Retinal pigment epithelial cell (primary cell): ENCODE data around the gene GALNS.

ENCODE experiments used
- DNase-seq: peaks from one replicate; pipeline ENCODE4 v3.0.0-alpha.2; 2010; ENCODE audit warnings: low read depth
- H3K4me3 ChIP-seq: 2 replicates; pipeline ENCODE4 v1.5.1; 2011; ENCODE audit warnings: mild to moderate bottlenecking, low read length, control low read depth, moderate library complexity
- CTCF ChIP-seq: conservative IDR thresholded peaks from 2 replicates; pipeline ENCODE4 v1.5.1; 2011; ENCODE audit warnings: low read depth, low read length, control low read depth, inconsistent platforms

Gene GALNS

DNA sequence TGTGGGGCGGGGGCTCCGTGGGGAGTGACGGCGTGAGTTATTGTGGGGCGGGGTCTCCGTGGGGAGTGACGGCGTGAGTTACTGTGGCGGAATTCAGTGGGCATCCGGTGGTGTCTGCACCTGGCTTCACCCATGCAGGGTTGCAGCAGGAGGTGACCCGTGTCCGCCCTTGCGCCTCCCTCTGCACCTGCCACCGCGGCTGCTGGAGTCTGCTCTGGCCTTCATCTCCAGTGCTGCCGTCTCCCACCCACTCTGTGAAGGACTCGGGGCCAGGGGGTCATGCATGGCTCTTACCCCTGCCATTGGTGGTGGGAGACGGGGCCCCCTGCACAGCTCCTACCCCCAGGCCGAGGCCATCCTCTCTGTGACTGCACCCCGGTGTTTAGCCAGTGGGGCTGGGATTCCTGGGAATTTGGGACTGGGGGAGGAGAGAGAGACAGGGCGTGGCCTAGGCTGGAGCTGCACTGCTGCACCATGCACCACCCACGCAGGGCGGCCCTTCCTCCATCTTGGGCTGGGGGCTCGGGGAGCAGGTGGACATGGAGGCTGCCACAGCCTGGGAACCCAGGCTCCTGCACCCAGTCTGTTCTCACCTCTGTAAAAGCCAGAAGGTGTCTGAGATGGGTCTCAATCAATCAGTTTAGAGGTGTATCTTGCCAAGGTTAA, 11.0 kb upstream of the GALNS start:
- no peak overlapping the region for H3K4me3 ChIP-seq
- TF ChIP-seq CTCF, result no peak
- DNase-seq, result no peak

DNA sequence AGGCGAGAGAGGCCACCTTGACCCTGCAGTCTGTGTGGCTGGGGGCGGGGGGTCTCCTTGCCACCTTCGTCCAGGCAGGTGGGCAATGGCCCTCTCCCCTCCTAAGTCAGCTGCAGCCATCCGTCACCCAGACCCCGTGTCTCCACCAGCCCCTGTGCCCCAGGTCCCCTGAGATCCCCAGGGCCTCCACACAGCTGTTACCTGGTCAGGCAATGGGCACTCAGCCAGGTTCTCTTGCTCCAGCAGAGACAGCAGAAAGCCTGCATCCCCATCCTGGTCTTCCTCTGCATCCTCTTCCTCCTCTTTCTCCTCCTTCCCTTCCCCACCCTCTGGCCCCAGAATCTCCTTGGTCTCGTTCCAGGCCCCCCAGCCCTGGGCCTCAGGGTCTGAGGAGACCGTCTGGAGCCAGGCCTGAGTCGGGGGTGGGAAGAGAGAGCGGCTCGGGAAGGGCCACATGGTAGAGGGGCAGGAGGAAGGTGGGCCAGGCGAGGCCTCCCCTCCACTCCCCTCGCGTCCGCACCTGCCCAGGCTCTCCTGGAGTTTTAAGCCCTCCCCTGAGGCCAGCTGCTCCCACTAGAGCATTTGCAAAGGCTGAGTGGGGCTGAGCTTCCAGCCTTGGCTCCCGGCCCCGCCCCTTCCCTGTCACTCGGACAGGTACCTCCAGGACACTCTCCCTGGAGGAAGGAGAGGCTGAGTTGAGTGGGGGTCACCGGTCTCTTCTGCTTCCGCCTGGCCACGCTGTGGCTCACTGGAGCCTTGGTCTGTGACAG, 9.6 kb upstream of the GALNS start, which contains the start of gene PABPN1L:
Gene PABPN1L (minus strand): TSS at position 510 of the 770 bp plus-strand sequence. CDS start 54 bp downstream, at position 456.
- DNase-seq, result no peak
- no peak for TF ChIP-seq CTCF
- H3K4me3 ChIP-seq, result no peak within 1 kb of the TSS

DNA sequence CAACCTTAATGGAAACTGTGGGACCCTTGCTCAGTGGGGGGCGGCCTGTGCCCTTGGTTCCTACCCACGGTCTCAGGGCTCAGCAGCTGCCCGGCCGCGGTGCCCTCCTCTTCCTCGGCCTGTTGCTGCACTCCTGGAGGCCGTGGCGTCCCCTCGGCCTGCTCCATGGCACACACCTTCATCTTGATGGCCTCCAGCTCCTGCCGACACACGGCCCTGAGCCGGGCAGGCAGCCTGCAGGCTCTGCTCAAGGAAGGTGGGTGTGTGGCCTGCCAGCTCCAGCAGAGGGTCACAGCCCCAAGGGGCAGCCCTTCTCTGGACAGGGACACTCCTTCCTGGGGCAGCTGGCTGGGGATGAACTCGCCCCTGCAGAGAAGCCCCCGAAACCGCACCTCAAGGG, 9.0 kb upstream of the GALNS start:
- TF ChIP-seq CTCF, result no peak
- no peak overlapping the region for H3K4me3 ChIP-seq
- no peak for DNase-seq

- DNase-seq, result no peak
- no peak for TF ChIP-seq CTCF
- no peak overlapping the region for H3K4me3 ChIP-seq
Measured at GRCh38 chr16:88865310-88865709, 8.6 kb upstream of the GALNS start.

DNA sequence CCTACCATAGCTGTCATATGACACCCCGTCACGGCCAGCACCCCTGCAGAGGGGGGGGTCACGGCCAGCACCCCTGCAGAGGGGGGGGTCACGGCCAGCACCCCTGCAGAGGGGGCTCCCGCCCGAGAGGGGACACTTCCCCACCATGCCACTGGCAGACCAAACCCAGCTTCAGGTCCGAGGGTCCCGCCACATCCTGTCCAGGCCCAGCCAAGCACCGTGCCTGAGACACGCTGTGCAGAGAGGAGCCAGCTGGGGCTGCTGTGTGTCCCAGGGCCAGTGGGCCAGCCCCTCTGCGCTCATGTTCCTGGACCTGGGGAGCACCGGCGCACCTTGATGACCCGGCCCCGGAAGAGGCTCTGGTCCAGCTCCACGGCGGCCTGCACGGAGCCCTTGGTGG, 7.8 kb upstream of the GALNS start:
- no peak overlapping the region for H3K4me3 ChIP-seq
- TF ChIP-seq CTCF, result no peak
- no peak for DNase-seq

DNA sequence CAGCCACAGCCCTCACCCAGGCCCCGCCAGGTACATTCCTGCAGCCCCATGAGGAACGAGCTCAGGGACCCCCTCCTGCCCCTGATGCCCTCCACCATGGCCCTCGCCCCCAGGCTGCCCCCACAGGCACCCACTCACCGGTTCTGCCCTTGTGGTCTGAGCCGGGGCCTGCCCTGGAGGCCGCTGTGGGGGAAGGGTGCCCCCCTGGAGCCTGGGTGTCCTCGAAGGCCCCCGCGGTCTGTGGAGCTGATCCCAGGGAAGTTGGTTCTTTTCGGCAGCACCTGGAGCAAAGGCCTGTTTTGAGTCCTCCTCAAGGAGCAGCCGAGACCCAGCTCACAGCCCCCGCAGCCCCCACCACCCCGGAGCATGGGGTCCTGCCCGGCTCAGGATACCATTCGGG, 7.4 kb upstream of the GALNS start:
- no peak overlapping the region for H3K4me3 ChIP-seq
- no peak for TF ChIP-seq CTCF
- no peak for DNase-seq

DNA sequence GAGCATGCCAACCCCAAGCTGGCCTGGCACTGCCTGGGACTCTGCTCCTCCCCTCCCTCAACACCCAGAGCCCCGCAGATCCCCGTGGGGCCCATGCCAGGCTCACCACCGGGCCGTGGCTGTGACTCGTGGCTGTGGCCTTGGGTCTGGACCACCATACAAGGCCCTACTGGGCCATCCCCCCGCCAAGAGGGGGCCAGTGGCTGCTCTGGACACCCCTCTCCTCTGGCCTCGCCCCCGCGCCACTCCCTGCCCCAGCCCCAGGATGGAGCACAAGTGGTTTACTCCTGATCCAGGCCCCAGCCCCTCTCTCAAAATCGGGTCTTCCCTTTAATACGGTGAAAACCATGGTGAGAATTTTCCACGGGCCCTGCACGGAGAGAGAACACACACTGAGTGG, 6.7 kb upstream of the GALNS start:
- TF ChIP-seq CTCF, result no peak
- no peak overlapping the region for H3K4me3 ChIP-seq
- no peak for DNase-seq
